GM19328 (cell line): ENCODE measurements around the gene RUFY1.

Source experiments
- ATAC-seq: cut with Tn5 transposase; IDR thresholded peaks from one replicate; pipeline ENCODE4 v1.9.1; 2021; ENCODE audit warnings: mild to moderate bottlenecking, moderate library complexity; ENCODE audit not compliant: unreplicated experiment

The RUFY1 gene

DNA sequence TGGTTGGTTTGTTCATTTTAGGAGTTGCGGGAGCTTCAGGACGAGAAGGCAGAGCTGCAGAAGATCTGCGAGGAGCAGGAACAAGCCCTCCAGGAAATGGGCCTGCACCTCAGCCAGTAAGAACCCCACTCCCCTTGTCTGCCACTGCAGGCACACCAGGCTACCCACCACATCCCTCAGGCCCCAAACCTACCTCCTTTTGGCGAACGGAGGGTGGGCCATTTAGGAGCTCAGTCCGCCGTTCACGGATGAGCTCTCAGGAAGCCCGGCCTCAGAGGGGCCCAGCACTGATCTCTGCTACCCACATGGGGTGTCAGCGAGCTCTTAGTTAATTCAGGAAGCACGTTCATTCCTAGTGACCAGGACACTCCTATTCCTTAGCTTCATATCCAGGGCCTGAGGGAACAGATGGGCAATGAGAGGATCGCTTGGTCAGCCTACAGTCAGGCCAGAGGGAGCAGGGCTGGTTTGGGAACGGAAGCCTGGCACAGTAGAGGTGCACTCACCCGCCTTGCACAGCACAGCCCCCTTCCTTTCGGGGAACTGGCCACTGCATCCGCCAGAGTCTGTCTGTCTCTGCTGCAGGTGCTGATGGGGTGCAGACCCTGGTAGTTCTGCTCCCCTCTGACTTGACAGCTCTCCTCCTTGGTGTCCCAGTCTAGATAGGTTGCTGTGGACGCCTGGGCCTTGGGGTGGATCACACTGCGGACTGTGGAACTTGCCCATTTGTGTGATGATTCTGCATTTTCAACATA, 51.7 kb downstream of the RUFY1 start:
- no peak for ATAC-seq

GRCh38 chr5:179603308-179603707, 53.0 kb downstream of the RUFY1 start:
- ATAC-seq: no peak

DNA sequence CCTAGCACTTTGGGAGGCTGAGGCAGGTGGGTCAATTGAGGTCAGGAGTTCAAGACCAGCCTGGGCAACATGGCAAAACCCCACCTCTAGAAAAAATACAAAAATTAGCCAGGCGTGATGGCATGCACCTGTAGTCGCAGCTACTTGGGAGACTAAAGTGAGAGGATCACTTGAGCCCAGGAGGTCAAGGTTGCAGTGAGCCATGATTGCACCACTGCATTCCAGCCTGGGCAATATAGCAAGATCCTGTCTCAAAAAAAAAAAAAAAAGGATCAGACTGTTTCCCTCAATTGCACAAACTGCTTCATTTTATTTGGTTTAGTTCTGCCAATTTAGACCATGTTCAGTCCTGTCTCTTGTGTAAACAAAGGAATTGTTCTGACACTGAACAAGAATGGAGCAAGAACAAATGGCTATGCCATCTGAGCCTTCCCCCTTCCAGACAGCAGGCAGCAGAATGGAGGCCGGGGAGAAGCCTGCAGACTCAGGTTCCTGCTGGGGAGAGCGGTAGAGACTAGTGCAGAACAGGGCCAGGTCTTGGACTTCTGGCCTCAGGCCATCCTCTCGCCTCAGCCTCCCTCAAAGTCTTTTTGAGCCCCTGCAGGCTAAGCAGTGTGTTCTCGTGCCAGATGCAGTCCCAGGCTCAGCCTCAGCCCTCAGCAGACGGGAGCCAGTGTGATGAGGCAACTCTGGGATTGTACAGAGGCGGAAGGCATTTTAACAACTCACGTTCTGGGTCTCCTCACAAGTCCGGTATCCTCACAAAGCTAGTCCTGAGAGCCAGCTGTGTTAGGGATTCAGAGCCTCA, 54.9 kb downstream of the RUFY1 start:
- no peak for ATAC-seq

GRCh38 chr5:179606071-179606909, 55.9 kb downstream of the RUFY1 start:
- ATAC-seq: no peak

DNA sequence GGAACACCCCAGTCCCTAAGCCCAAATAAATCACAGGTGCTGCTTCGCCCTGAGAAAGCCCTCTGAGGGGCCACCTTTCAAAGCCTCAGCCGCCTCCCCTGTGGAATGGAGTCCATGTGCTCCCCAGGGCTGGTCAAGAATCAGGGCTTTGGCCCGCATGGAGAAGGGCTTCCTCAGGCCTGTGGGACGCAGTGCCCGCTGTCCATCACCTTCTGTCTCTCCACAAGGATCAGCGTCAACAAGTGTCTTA, 56.5 kb downstream of the RUFY1 start:
- ATAC-seq: no peak

DNA sequence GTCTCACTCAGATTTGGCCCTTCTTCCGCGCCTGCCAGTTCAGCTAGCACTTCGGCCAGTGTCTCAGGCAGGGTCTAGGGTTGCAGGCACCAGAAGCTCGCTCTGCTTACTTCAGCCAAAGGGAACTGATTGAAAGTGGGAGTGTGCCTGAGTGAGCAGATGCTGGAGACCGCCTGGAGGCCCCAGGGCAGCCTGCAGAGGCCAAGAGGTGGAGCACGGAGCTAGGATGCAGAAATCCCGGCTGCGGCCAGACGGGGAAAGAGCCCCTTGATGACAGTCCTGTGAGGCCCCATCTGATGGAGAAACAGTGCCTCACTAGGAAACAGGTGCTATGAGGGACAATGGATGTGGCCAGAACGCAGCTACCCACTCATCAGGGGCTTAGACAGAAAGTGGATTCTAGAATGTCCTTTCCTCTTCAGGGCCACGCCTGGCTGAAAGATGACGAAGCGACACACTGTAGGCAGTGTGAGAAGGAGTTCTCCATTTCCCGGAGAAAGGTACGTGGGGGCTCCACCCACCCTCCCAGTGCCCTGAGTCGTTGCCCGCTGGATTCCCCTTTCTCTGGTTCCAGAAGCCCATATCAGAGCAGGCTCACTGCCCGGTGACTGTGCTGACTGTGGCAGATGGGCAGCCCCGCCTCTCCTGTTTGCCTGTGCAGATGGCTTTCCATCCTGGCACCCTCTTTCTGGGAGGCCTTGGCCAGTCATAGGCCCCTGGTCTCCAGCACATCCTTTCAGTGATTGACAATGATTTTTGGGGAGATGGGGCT, 57.0 kb downstream of the RUFY1 start:
- no peak for ATAC-seq

DNA sequence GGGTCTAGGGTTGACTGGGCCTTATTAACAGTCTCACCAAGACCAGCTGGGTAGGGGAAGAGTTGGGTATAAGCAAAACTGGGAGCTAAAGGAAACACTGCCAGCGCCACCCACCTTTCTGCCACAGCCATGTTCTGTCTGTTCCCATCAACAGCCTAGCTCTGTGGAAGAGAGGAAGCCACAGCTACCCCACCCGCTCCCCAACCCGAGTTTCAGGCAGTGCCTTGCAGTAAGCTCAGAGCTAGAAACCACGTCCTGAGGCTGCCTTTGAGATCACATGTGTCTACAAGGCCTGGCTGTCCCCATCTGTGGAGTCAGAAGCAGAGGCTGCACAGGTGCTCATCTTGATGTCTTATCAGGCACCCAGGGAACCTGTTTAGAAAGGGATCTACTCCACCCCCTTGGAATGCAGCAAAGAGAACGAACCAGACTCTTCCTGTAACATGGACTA, 57.8 kb downstream of the RUFY1 start:
- ATAC-seq: no peak

DNA sequence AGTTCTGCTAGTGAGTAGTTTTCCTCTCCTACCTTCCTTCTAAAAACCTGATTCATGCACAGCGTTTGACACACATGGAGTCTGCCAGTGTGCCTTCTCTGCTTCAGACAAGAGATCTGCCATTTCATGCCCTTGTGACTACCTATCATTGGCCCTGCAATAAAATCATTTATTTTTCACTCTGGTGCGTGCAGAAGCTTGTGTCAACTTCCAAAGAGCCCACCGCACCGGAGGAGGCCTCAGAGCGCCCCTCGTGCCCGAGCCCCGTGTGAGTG, 59.4 kb downstream of the RUFY1 start:
- no peak for ATAC-seq

GRCh38 chr5:179610109-179610902, 60.0 kb downstream of the RUFY1 start:
- ATAC-seq: no peak

- no peak for ATAC-seq
Measured at GRCh38 chr5:179610903-179611265, 60.5 kb downstream of the RUFY1 start.

GRCh38 chr5:179612577-179613459, 62.5 kb downstream of the RUFY1 start:
- ATAC-seq: no peak

DNA sequence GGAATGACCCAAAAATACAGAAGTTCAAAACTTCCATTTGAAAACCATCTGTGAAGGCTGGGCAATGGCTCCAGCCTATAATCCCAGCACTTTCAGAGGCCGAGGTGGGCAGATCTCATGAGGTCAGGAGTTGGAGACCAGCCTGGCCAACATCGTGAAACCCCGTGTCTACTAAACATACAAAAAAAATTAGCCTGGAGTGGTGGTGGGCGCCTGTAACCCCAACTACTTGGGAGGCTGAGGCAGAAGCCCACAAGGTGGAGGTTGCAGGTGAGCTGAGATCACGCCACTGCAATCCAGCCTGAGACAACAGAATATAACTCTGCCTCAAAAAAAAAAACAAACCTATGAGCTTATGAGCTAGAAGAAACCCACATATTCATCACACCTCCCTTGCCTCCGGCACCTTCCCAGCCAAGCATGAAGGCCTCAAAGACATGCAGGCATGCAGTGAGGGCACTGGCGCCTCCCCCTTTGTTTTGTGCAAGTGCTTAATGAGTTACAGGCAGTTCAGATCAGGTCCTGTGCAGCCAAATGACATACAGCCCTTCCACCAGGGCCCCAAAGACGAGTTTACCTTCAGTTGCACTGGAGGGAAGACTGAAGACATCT, 63.2 kb downstream of the RUFY1 start:
- ATAC-seq: no peak

GRCh38 chr5:179614745-179615144, 64.4 kb downstream of the RUFY1 start:
- no peak for ATAC-seq

GRCh38 chr5:179615203-179615602, 64.8 kb downstream of the RUFY1 start:
- ATAC-seq: no peak

DNA sequence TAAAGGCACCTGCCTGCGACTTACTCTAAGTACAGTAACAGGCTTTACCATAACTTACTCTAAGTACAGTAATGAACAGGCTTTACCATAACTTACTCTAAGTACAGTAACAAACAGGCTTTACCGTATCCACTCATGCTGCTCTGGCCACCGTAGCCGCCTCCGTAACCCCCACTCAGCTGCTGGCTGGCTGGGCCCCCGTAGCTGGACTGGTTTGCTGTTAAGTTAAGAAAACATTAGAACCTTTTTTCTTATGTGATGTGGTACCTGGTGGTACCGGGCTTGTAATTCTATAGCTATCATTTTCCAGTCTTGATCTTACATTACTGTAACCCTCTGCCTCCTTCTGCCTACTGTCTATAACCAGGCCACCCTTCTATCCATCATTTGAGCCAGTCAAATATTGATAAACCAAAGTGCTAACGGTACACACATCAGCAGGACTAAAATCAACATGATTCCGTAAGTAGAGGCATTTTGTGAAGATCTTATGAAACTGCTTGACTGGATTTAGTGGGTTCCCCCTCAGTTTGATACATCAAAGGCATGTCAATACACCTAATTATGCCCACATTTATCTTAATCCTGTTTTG, 65.7 kb downstream of the RUFY1 start:
- ATAC-seq: no peak

DNA sequence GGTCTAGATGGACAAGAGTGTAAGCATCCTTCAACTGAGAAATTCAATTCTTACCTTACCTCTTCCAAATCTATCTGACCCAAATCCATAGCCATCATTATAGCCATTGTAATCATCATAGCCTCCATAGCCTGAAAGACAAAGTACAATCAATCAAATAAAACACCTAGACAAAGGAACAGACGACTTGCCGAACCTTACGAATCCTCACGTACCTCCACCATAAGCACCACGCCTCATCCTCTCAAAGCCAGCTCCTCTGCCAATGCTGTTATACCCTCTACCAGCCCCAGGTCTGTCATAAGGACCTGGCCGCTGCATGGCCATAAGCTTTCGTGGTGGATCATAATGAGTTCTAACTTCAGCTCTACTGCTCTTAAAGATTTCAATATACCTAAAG, 67.6 kb downstream of the RUFY1 start:
- no peak for ATAC-seq

DNA sequence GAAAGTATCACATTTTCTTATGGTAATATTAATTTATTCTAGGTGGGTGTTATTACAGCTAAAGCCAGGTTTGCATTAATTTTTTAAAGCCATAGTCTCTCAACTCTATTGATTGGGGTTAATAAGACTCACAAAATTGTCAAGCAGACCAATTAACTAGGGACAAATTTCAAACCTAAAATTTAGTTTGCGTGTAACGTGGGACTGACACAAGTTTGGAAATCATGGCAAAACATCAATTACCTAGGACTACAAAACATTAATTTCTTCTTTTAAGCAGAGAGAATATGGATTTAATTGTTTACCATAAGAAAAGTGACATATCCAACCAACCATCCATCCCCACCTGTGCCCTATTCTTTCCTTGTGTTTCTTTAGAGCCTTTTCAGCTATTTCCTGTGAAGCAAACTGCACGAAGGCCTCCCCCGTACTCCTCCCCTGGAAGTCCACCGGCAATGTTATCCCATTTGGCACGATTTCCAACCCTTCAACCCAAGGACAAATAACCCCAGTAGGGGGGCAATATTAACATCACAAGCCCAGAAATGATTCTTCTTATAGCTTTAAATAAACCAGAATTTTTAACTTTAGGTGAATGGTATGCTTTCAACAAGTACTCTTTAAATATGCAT, 68.7 kb downstream of the RUFY1 start:
- no peak for ATAC-seq

- ATAC-seq: no peak
Measured at GRCh38 chr5:179619776-179620175, 69.4 kb downstream of the RUFY1 start.
